ENCODE results near the gene HECTD4.

GRCh38 chr12:112367965-112368364 lies 14.3 kb downstream of the HECTD4 start:
- TF ChIP-seq, protein P1, sequence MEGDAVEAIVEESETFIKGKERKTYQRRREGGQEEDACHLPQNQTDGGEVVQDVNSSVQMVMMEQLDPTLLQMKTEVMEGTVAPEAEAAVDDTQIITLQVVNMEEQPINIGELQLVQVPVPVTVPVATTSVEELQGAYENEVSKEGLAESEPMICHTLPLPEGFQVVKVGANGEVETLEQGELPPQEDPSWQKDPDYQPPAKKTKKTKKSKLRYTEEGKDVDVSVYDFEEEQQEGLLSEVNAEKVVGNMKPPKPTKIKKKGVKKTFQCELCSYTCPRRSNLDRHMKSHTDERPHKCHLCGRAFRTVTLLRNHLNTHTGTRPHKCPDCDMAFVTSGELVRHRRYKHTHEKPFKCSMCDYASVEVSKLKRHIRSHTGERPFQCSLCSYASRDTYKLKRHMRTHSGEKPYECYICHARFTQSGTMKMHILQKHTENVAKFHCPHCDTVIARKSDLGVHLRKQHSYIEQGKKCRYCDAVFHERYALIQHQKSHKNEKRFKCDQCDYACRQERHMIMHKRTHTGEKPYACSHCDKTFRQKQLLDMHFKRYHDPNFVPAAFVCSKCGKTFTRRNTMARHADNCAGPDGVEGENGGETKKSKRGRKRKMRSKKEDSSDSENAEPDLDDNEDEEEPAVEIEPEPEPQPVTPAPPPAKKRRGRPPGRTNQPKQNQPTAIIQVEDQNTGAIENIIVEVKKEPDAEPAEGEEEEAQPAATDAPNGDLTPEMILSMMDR (conservative IDR thresholded peaks at IDR 0.05; ENCODE audit: low read length), result no peak
- no peak for TF ChIP-seq EZH2phosphoT487 (IDR thresholded peaks at IDR 0.05; ENCODE audit: borderline replicate concordance)

All from Loucy (cell line).